ENCODE results near the gene HIF3A.
"Not testable (repeated sequence)": the region's sequence is repeated elsewhere in the genome, so short reads cannot be mapped to it uniquely, and the experiment has no call there.

HIF3A gene

DNA sequence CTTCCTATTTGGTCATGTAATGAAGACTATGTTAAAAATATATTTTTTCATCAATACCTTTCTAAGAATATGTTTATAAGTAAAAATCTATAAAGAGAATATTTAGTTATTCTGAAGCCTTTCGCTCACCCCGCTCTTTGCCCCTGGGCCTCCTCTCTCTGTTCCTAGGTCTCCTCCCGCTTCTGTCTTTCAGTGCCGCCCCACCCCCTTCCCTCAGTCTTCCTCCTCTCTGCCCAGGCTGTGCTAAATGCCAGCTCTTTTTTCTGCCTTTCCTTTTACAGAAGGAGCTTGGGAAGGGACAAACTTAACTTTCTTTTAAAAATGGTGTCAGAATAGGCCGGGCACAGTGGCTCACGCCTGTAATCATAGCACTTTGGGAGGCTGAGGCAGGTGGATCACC, 22.8 kb downstream of the HIF3A start:
- in situ Hi-C loops (cut with HindIII; ENCODE audit: low pct_ligation_motif_present, low pct_unique_long_range_greater_than_20kb, low sequenced_read_pairs) = no loop called here

DNA sequence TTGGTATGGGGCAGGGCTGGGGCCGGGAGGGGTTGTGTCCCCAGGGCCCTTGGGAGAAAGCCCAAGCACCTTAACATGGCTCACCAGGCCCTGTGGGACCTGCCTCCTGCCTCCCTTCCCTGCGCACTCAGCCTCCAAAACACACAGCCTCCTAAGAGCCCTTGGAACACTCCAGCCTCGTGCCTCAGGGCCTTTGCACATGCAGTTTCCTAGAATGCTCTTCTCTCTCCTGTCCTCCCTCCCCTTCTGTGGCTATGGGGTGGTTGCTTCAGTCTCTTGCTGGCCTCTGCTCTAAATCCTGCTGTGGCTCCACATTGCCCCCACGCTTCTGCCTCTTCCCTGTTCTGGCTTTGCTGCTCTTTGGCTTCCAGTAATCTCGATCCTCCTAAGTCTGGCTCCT, 23.7 kb downstream of the HIF3A start:
- in situ Hi-C loops (cut with HindIII; ENCODE audit: low pct_ligation_motif_present, low pct_unique_long_range_greater_than_20kb, low sequenced_read_pairs) = no loop called here
- DNase-seq = no peak

More for the DNA sequence above, 22.8 kb downstream of the HIF3A start:
- DNase-seq = no peak

DNA sequence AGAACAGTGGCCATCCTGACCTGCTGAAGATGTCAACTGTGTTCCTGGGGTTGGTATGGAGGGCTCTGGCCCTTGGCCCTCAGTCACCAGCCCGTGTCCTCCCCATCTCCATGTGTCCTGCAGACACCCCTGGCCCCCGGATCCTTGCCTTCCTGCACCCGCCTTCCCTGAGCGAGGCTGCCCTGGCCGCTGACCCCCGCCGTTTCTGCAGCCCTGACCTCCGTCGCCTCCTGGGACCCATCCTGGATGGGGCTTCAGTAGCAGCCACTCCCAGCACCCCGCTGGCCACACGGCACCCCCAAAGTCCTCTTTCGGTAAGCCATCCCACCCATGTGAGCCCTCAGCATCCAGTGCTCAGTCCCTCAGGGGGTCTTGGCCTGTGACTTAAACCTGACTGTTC, 24.8 kb downstream of the HIF3A start:
- no peak for DNase-seq
- in situ Hi-C loops (cut with HindIII; ENCODE audit: low pct_ligation_motif_present, low pct_unique_long_range_greater_than_20kb, low sequenced_read_pairs) = no loop called here

DNA sequence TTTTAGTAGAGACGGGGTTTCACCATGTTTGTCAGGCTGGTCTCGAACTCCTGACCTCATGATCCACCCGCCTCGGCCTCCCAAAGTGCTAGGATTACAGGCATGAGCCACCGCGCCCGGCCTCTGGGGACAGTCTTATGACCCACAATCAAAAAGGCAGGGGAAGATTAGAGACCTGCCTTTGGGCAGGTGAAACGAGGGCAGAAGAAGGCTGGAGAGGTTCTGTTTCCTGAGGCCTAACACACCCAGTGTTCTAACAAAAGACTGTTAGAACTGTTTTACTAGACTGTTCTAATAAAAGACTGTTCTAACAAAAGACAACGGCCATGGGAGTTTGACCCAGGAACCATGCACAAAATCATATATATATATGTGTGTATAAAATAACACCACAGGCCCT, 26.4 kb downstream of the HIF3A start:
- DNase-seq; in situ Hi-C loops (cut with HindIII; ENCODE audit: low pct_ligation_motif_present, low pct_unique_long_range_greater_than_20kb, low sequenced_read_pairs): not testable (repeated sequence)

DNA sequence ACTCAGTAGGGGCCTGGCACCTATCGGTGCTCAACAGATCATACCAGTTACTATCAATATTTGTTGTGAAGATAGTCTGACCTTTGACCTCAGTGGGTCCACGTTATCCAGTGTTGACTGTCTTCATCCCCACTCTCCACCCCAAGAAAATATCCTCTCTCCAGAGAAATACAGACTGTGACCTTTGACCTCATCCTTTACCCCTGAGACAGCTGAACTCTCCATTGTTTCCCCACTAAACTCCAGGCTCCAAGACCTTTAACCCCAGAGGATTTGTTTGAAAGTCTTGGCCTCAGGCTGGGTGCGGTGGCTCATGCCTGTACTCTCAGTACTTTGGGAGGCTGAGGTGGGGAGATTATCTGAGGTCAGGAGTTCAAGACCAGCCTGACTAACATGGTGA, 27.4 kb downstream of the HIF3A start:
- DNase-seq = no peak
- in situ Hi-C loops (cut with HindIII; ENCODE audit: low pct_ligation_motif_present, low pct_unique_long_range_greater_than_20kb, low sequenced_read_pairs) = no loop called here

DNA sequence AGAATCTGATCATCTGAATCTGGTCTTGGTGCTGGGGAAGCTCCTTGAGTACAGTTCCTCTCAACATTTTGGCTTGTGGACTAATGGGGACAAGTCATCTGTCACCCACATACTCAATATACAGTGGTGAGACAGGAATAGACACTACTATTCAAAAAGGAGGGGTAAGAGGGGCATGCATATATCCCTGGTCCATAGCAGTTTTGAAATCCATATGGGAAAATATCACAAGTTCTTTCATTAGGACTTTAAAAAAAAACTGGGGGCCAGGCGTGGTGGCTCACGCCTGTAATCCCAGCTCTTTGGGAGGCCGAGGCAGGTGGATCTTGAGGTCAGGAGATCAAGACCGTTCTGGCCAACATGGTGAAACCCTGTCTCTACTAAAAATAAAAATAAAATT, 29.8 kb downstream of the HIF3A start:
- in situ Hi-C loops (cut with HindIII; ENCODE audit: low pct_ligation_motif_present, low pct_unique_long_range_greater_than_20kb, low sequenced_read_pairs) = no loop called here
- no peak for DNase-seq

DNA sequence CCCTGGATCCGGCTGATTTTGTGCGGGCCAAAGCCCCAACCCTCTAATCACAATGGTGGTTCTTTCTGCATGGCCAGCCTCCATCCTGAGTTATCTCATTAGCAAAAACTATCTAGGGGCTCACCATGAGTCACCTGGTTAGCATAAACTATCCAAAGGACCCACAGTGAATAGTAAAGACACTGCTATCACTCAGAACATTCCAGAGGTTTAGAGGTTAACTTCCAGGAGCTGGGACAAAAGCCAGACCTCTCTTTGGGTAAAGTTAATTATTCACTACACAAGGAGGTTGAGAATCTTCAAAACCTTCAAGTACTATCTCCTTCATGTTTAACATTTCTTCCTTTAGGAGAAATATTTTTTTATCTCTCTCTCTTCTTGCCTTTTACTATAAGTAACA, 31.2 kb downstream of the HIF3A start:
- in situ Hi-C loops (cut with HindIII; ENCODE audit: low pct_ligation_motif_present, low pct_unique_long_range_greater_than_20kb, low sequenced_read_pairs) = no loop called here
- no peak for DNase-seq

DNA sequence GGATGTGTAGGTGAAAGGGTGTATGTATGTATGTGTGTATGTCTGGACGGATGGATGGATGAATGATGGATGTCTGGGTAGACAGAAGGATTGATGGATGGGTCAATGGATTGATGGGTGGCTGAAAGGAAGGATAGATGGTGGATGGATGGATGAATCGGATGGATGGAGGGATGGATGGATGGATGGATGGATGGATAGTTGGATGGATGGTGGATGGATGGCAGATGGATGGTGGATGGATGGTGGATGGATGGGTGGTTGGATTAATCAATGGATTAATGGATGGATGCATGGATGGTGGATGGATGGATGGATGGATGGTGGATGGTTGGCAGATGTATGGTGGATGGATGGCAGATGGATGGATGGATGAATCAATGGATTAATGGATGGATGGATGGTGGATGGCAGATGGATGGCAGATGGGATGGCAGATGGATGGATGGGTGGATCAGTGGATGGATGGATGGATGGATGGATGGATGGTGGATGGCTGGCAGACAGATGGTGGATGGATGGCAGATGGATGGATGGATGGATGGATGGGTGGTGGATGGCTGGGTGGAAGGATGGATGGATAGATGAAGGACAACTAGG, 33.6 kb downstream of the HIF3A start:
- no peak for DNase-seq
- in situ Hi-C loops (cut with HindIII; ENCODE audit: low pct_ligation_motif_present, low pct_unique_long_range_greater_than_20kb, low sequenced_read_pairs) = no loop called here

DNA sequence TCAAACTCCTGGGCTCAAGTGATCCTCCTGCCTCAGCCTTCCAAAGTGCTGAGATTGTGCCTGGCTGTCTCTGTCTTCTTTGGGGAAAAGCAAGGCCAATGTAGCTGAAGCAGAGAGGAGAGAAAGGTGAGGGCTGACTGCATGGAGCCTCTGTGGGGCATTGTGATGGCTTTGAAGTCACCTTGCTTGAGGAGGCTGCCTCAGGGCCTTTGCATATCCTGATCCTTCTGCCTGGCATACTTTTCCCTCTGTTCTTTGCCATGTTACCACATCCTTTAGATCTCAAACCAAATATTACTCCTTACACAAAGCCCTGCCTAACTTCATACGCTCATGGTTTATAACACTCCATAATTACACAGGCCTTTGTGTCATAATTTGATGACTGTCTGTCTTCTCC, 40.6 kb downstream of the HIF3A start:
- no peak for DNase-seq
- in situ Hi-C loops (cut with HindIII; ENCODE audit: low pct_ligation_motif_present, low pct_unique_long_range_greater_than_20kb, low sequenced_read_pairs) = no loop called here

DNA sequence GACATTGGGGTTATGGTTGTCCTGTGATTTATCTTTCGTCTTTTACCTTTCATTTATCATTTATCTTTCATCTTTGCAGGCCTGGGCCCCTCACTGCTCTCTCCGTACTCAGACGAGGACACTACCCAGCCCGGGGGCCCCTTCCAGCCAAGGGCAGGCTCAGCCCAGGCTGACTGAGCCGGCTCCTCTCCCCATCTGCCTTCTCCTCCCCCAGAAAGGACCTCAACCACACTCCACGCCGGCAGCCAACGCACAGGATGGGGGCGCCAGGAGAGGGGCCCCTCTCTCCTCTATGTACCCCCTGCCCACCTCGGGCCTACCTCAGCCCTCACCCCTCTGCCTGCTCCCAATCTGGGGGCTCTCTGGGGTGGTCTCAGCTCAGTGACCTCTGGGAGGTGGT, 42.6 kb downstream of the HIF3A start:
- DNase-seq = no peak
- in situ Hi-C loops (cut with HindIII; ENCODE audit: low pct_ligation_motif_present, low pct_unique_long_range_greater_than_20kb, low sequenced_read_pairs) = no loop called here

DNA sequence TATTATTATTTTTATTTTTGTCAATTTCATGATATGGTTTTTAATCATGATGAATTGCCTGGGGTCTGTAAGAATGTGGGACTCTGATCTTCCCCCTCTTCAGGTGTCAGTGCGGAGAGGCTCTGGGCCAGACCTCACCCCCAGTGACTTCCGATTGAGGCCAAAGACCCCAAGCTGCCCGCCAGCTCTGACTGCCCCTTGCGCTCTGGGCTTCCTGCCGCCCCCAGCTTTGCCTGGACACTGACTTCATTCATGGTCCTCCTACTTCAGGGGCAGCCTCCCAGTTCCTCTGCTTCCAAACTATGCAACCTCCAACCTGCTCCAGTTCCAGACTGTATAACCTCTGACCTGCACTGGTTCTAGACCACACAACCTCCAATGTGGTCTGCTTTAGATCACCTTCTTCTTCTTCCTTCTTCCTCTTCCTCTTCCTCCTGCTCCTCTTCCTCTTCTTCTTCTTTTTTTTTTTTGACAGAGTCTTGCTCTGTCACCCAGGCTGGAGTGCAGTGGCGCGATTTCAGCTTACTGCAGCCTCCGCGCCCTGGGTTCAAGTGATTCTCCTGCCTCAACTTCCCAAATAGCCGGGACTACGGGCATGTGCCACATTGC, 43.3 kb downstream of the HIF3A start:
- in situ Hi-C loops (cut with HindIII; ENCODE audit: low pct_ligation_motif_present, low pct_unique_long_range_greater_than_20kb, low sequenced_read_pairs) = no loop called here
- no peak for DNase-seq

DNA sequence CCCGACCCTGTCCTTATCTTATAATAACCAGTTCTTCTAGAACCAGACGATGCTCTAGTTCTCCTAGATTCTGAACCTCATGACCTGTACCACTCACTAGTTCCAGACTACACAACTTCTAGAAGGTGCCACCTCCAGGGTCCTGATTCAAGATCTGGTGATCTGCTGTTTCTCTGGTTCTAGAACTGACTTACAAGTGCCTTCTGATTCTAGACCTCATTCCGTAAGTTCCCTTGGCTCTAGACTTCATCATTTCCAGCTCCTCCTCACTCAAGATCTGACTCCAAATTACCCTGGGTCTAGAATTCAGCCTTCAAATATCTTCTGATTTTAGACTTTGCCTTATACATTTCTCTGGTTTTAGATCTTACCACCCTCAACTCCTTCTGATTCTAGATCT, 45.1 kb downstream of the HIF3A start:
- in situ Hi-C loops (cut with HindIII; ENCODE audit: low pct_ligation_motif_present, low pct_unique_long_range_greater_than_20kb, low sequenced_read_pairs) = no loop called here
- no peak for DNase-seq

DNA sequence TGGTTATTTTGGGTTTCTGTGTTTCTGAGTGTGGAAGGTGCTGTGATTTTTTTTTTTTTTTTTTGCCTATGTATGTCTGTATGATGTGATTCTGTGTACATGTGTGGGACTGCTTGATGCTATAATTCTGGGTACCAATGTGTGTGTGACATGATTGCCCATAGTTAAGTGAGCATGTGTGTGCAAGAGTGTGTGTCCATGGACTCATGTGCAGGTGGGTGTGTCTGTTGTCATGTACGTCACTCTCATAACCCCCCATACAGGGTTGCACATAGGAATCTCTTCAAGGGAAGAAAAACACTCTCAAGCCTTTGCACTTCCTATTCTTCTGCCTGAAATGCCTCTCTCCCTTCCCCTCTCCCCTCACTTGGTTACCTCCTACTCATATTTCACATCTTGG, 47.5 kb downstream of the HIF3A start:
- in situ Hi-C loops (cut with HindIII; ENCODE audit: low pct_ligation_motif_present, low pct_unique_long_range_greater_than_20kb, low sequenced_read_pairs) = no loop called here
- no peak for DNase-seq

DNA sequence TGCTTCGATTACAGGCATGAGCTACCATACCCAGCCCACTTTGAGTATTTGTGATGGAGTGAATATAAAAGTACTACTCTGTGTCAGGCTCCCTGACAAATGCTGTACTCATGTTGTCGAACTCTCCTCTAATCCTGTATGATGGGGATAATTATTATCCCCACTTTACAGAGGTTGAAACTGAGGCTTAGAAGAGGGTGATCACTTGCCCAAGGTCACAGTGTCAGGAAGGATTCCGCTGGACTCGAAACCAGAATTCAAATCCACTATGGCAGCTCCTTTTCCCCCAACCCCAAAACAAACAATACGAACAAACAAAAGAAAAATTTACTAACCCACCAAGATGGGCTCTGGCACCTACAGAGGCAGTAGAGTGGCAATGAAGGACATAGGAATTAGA, 48.3 kb downstream of the HIF3A start:
- in situ Hi-C loops (cut with HindIII; ENCODE audit: low pct_ligation_motif_present, low pct_unique_long_range_greater_than_20kb, low sequenced_read_pairs) = no loop called here
- DNase-seq = no peak

DNA sequence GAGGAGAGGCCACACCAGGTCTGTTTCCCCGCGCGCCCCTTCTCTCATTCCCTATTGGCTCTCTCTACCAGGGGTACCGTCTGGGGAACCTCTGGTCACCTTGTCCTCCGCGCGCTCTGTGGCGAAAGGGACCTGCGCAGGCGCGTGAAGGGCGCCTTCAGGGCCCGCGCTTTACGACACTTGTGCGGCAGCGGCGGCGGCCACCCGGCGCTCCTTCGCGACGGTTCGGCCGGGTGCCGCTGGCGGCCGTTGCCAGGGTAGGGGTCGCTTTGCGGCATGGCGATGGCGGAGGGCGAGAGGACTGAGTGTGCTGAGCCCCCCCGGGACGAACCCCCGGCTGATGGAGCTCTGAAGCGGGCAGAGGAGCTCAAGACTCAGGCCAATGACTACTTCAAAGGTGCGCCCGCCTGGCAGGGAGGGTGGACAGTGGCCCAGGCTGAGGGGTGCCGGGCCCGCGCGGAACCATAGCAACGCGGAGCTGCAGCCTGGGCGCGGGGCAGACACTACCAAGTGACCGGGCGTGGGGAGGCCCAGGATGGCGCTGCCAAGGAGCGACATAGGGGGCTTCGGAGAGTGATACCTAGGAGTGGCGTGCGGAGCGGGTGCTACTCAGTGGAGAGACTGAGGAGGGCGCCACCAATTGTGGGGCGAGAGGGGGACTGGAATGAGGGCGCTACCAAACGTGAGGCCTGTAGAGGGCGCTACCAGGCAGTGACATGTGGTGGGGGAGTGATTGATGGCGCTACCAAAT, 50.2 kb downstream of the HIF3A start, which contains the start of gene PPP5C:
PPP5C (plus strand) TSS at position 267 of the 751 bp plus-strand sequence; CDS start at position 277, 10 bp downstream.
- in situ Hi-C loops (cut with HindIII; ENCODE audit: low pct_ligation_motif_present, low pct_unique_long_range_greater_than_20kb, low sequenced_read_pairs) = no loop called here
- peak; percentile 91 for DNase-seq

DNA sequence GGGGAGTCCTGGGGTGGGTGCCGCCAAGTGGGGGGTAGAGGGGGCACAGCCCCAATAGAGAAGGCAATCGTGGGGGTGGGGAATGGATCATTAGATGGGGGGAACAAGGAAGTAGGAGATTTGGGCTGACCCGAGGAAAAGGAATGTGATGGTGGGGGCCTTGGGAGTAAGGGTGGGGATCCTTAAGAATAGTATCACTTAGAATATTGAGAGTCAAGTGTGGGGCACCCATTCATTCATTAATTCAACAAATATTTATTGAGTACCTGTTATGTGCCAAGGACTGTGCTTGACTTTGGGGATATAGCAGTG, 50.7 kb downstream of the HIF3A start:
- in situ Hi-C loops (cut with HindIII; ENCODE audit: low pct_ligation_motif_present, low pct_unique_long_range_greater_than_20kb, low sequenced_read_pairs) = no loop called here

DNA sequence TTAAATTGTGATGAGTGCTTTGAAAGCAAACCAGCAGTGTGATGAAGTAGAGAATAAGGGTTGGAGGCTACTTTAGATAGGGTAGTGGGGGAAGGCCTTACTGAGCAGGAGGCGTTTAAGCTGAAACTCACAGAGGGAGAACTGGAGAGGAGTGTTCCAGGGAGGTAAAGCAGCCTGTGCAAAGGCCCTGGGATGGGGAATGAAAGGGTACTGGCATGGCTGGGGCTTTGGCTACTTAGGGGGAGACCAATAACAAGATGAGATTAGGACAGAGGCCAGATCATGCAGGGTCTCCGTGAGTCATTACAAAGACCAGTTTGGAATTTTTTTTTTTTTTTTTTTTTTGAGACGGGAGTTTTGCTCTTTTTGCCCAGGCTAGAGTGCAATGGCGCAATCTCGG, 51.1 kb downstream of the HIF3A start:
- no peak for DNase-seq
- in situ Hi-C loops (cut with HindIII; ENCODE audit: low pct_ligation_motif_present, low pct_unique_long_range_greater_than_20kb, low sequenced_read_pairs) = no loop called here

More for the DNA sequence above, 50.7 kb downstream of the HIF3A start:
- no peak for DNase-seq

DNA sequence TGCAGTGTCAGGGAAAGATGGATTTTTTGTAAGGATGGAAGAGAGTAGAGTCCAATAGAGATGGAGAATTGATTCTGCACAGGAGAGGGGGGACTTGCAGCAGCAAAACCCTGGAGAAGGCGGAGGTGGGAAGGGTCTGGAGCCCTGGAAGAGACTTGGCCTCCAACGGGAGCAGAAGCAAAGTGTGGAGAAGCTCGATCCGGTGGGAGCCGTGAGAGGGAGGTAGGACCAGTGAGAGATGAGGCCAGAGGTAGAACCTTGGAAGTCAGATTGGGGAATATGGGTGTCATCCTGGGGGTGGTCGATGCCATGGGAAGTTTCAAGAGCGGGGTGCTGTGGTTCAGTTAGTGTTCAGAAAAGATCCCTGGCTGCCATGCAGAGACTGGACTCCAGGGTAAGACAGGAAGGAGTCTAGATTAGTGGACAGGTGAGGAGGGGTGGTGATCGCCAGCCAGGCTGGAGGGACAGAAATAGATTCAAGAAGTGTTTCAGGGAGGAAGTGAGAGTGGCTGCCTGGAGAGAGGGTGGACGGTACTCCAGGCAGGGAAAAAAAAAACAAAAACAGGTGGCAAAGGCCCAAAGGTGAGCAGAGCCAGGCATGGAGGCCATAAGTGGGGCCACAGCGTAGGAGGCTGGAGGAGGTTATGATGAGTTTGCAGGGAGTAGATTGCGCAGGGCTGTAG, 52.6 kb downstream of the HIF3A start:
- no peak for DNase-seq
- in situ Hi-C loops (cut with HindIII; ENCODE audit: low pct_ligation_motif_present, low pct_unique_long_range_greater_than_20kb, low sequenced_read_pairs) = no loop called here

DNA sequence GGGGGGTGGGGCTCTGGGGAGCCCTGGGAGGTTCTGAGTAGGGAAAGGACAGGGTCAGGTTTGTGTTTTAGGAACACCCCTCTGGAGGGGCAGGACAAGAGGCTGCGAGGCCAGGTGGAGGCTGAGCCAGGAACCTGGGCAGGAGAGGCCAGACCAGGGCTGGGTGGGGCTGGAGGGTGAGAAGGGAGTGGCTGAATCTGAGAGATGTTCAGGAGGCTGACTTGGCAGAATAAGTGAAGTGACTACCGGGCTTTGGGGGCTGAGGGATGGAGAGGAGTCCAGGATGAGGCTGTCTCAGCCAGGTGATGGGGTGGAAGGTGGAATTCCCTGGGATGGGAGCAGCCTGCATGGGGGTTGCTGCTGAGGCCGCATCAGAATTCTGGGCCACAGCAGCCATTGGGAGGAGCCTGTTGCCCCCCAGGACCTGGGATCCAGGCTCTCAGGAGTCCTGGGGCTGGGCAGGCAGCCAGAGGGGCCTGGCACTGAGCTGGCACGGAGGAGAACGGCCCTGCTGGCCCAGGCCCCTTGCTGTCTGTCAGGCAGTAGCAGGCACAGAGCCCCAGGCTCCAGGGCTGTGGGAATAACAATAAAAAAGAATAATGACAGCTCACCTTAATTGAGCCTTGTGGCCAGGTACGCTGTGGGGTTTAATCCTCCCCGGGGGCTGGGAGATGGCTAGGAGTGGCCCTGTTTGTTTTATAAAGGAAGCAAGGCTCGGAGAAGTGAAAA, 53.4 kb downstream of the HIF3A start:
- in situ Hi-C loops (cut with HindIII; ENCODE audit: low pct_ligation_motif_present, low pct_unique_long_range_greater_than_20kb, low sequenced_read_pairs) = no loop called here

More for the DNA sequence above, 53.4 kb downstream of the HIF3A start:
- DNase-seq = no peak
